Esophagus muscularis mucosa (tissue), 4 donors: ENCODE results near the gene FUT8. TPM values are rescaled to one million over a fixed set of nuclear protein-coding genes. Genes with fewer than 3 reads are reported as not detected.

Experiments used
- DNase-seq: peaks from one replicate; pipeline ENCODE4 v3.0.0-alpha.2; 2017; ENCODE audit errors: extremely low spot score
- H3K27ac ChIP-seq, 4 donors: fragments of 200-600 bp; sonication (generic); replicated peaks in 1 of 4; 1 replicate in 3 of 4; 2 replicates in 1 of 4; pipeline ENCODE4 v1.5.1; 2016 to 2019; ENCODE audit warnings: mild to moderate bottlenecking in 1 of 4
- H3K27me3 ChIP-seq, 4 donors: fragments of 200-600 bp; sonication (generic); one replicate each; pipeline versions ENCODE4 v1.5.1 to v1.6.0; 2016 to 2019
- H3K36me3 ChIP-seq, 4 donors: fragments of 200-600 bp; sonication (generic); one replicate each; pipeline ENCODE4 v1.5.1; 2016 to 2019
- H3K4me1 ChIP-seq, 4 donors: fragments of 200-600 bp; sonication (generic); one replicate each; pipeline ENCODE4 v1.5.1; 2016 to 2019
- H3K4me3 ChIP-seq, 4 donors: fragments of 200-600 bp; sonication (generic); 1 replicate in 2 of 4; 2 replicates in 2 of 4; pipeline ENCODE4 v1.5.1; 2016 to 2019; ENCODE audit warnings: mild to moderate bottlenecking in 4 of 4, moderate library complexity in 1 of 4
- H3K9me3 ChIP-seq, 4 donors: fragments of 200-600 bp; sonication (generic); 1 replicate in 3 of 4; 2 replicates in 1 of 4; pipeline ENCODE4 v1.5.1; 2016 to 2019
- EP300 ChIP-seq: sonication (generic); formaldehyde crosslinking; IDR thresholded peaks from one replicate; pipeline ENCODE4 v1.6.1; 2017; ENCODE audit warnings: antibody characterized with exemption
- POLR2A ChIP-seq: fragments of 450-650 bp; IDR thresholded peaks from one replicate; pipeline ENCODE4 v1.6.1; 2017; ENCODE audit warnings: antibody characterized with exemption, moderate library complexity, mild to moderate bottlenecking, low read depth
- POLR2AphosphoS5 ChIP-seq, 2 donors: sonication (generic); formaldehyde crosslinking; IDR thresholded peaks; one replicate each; pipeline ENCODE4 v1.6.1; 2017; ENCODE audit warnings: antibody characterized with exemption in 2 of 2
- WGBS: methylation state at CpG from one replicate; pipeline ENCODE4 v1.1.5; 2018; 5-methylcytosine and 5-hydroxymethylcytosine counted together
- intact Hi-C: fragments of 100-400 bp; cut with DNase I; formaldehyde crosslinking; loops from one replicate; pipeline ENCODE4 v1.15.1; 2023
- total RNA-seq, 4 donors: library from RNA; depleted of rRNA; stranded (reverse); fragments of >200 nt; gene quantifications; one replicate each; pipeline versions ENCODE4 v1.1.0 to v1.2.1, GENCODE V29; 2016
- TF ChIP-seq, protein P1 (sequence below), 3 experiments: fragments of 200-600 bp in 2 of 3; fragments of 450-650 bp in 1 of 3; sonication (generic) in 2 of 3; IDR thresholded peaks; one replicate each; pipeline ENCODE4 v1.5.1; 2017 to 2019; ENCODE audit warnings: antibody characterized with exemption in 3 of 3, mild to moderate bottlenecking in 2 of 3, moderate library complexity in 1 of 3

The FUT8 gene
- total RNA-seq, 4 donors from 2014 or later: 12.8 to 22.2 (median 20.1) TPM

DNA sequence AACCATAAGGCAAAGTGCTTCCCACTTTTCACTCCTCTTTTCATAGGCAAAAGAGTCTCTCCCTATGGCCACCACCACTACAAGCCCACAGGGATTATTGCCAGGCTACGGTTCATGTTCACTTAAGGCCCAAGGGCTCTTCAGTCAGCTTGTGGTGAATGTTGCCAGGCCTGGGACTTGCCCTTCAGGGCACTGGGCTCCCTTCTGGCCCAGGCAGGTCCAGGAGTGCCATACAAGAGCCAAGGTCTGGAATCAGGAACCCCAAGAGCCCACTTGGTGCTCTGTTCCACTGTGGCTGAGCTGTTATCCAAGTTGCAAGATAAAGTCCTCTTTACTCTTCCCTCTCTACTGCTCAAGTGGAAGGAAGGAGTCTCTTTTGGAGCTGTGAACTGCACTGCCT is 307.6 kb downstream of the FUT8 start:
- WGBS: 100% methylated on average over 1 of the region's 1 CpG
- no peak for DNase-seq
- Histone ChIP-seq H3K36me3 (peaks cover 0 to 14% (median 5%) of the 10 kb centered on the region in 4 donors), H3K27ac (no peak overlapping the region), H3K4me3 (no peak overlapping the region), H3K27me3 (no peaks in the 10 kb centered on the region), H3K9me3 (peaks cover 0 to 2% (median 0%) of the 10 kb centered on the region in 4 donors), H3K4me1 (no peaks in the 10 kb centered on the region)
- intact Hi-C loops: no loop called here
- TF ChIP-seq POLR2AphosphoS5 (IDR thresholded peaks at IDR 0.05) (no peak), EP300 (no peak), POLR2A (no peak)
- TF ChIP-seq, protein P1, sequence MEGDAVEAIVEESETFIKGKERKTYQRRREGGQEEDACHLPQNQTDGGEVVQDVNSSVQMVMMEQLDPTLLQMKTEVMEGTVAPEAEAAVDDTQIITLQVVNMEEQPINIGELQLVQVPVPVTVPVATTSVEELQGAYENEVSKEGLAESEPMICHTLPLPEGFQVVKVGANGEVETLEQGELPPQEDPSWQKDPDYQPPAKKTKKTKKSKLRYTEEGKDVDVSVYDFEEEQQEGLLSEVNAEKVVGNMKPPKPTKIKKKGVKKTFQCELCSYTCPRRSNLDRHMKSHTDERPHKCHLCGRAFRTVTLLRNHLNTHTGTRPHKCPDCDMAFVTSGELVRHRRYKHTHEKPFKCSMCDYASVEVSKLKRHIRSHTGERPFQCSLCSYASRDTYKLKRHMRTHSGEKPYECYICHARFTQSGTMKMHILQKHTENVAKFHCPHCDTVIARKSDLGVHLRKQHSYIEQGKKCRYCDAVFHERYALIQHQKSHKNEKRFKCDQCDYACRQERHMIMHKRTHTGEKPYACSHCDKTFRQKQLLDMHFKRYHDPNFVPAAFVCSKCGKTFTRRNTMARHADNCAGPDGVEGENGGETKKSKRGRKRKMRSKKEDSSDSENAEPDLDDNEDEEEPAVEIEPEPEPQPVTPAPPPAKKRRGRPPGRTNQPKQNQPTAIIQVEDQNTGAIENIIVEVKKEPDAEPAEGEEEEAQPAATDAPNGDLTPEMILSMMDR (IDR thresholded peaks at IDR 0.05): no peak

DNA sequence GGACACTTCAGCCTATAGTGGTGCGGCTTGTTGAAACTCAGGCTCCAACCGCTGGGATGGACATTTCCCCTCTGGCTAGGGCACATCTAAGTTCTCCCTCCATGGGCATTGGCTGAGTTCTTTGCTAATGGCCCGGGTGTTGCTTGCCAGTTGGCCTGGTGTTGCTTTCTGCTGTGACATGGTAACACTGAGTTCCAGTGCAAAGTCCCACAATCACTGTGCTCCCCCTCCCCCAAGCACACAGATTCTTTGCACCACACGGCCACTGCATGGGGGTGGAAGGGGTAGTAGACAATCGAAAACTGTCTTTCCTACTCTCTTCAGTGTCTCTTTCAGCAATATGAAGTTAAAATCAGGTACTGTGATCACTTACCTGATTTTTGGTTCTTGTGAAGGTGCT is 308.2 kb downstream of the FUT8 start:
- Histone ChIP-seq H3K9me3 (no peaks in the 10 kb centered on the region), H3K36me3 (peaks cover 0 to 15% (median 5%) of the 10 kb centered on the region in 4 donors), H3K27me3 (no peaks in the 10 kb centered on the region), H3K4me1 (no peaks in the 10 kb centered on the region), H3K4me3 (no peak overlapping the region), H3K27ac (no peak overlapping the region)
- TF ChIP-seq POLR2A: no peak
- TF ChIP-seq EP300: no peak
- TF ChIP-seq, protein P1 (IDR thresholded peaks at IDR 0.05): no peak
- TF ChIP-seq POLR2AphosphoS5 (IDR thresholded peaks at IDR 0.05): no peak
- intact Hi-C loops: no loop called here
- DNase-seq: no peak
- 96% methylated on average over 2 of the region's 5 CpGs for WGBS

DNA sequence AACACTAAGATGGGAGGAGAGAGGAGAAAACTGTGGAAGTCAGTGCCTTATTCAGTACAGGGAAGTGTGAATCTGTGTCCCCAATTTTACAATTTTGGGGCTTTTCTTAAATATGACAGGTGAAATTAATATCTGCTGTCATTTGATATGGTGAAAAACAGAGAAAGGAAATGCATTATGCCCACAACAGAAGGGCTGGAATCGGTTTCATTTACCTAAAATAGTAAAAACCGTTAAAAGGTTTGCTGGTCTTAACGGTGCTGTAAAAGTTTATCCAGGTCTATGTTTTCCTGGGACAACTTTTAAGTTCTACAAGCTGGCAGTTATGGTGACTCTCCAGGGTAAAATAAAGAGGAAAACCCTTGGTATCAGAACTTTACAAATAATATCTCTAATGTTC is 310.8 kb downstream of the FUT8 start:
- Histone ChIP-seq H3K27ac (no peak overlapping the region), H3K27me3 (no peaks in the 10 kb centered on the region), H3K4me3 (no peak overlapping the region), H3K4me1 (no peaks in the 10 kb centered on the region), H3K36me3 (peaks cover 0 to 28% (median 6%) of the 10 kb centered on the region in 4 donors), H3K9me3 (peaks cover 0 to 5% (median 0%) of the 10 kb centered on the region in 4 donors)
- TF ChIP-seq POLR2A (no peak), EP300 (no peak), POLR2AphosphoS5 (IDR thresholded peaks at IDR 0.05) (no peak)
- TF ChIP-seq, protein P1 (IDR thresholded peaks at IDR 0.05): no peak
- 84% methylated on average over 3 of the region's 3 CpGs for WGBS
- no peak for DNase-seq
- intact Hi-C loops: no loop called here

DNA sequence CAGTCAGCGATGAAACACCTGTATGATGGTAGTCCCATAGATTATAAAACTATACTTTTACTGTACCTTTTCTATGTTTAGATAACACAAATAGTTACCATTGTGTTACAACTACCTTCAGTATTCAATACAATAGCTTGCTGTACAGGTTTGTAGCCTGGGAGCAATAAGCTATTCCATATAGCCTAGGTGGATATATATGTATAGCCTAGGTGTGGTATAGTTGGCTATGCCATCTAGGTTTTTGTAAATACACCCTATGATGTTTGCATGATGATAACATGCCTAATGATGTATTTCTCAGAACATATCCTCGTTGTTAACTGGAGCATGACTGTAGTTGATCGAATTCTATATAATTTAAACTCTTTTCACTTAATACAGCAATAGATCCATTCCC is 316.1 kb downstream of the FUT8 start:
- Histone ChIP-seq H3K36me3 (peaks cover 0 to 35% (median 7%) of the 10 kb centered on the region in 4 donors), H3K4me1 (no peaks in the 10 kb centered on the region), H3K27me3 (no peaks in the 10 kb centered on the region), H3K4me3 (no peak overlapping the region), H3K9me3 (peaks cover 0 to 5% (median 0%) of the 10 kb centered on the region in 4 donors), H3K27ac (no peak overlapping the region)
- DNase-seq: no peak
- intact Hi-C loops: no loop called here
- WGBS: 98% methylated on average over 3 of the region's 3 CpGs
- TF ChIP-seq POLR2AphosphoS5 (IDR thresholded peaks at IDR 0.05): no peak
- TF ChIP-seq EP300: no peak
- TF ChIP-seq POLR2A: no peak
- TF ChIP-seq, protein P1 (IDR thresholded peaks at IDR 0.05): no peak

DNA sequence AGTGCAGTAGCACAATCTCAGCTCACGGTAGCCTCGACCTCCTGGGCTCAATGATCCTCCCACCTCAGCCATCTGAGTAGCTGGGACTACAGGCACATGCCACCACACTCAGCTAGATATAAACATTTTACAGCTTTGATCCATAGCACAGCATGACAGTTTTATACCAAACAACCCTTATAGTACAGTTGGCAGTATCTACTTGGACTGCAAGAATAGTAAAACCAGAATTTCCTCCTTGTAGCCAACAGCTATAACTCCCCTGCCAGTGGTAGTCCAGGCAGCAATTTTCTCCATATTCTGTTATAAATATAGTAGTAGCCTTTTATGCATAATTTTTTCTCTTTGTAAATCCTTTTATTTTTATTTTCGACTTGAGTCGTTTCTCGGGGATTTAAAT is 317.0 kb downstream of the FUT8 start:
- DNase-seq: no peak
- peaks cover 0 to 5% (median 0%) of the 10 kb centered on the region in 4 donors for H3K9me3 ChIP-seq
- intact Hi-C loops: no loop called here
- H3K4me1 ChIP-seq: no peaks in the 10 kb centered on the region
- 94% methylated on average over 5 of the region's 5 CpGs for WGBS
- TF ChIP-seq, protein P1 (IDR thresholded peaks at IDR 0.05): no peak
- TF ChIP-seq EP300 (no peak), POLR2A (no peak)
- H3K27ac ChIP-seq: no peak overlapping the region
- no peaks in the 10 kb centered on the region for H3K27me3 ChIP-seq
- H3K36me3 ChIP-seq: peaks cover 0 to 31% (median 4%) of the 10 kb centered on the region in 4 donors
- H3K4me3 ChIP-seq: no peak overlapping the region
